Neural progenitor cell (in vitro differentiated cells): Measurements from ENCODE around the gene TSTD1. TPM values are rescaled to one million over a fixed set of nuclear protein-coding genes. Genes with fewer than 3 reads are reported as not detected.

Experiments
- DNase-seq: peaks from one replicate; pipeline ENCODE4 v3.0.0-alpha.2; 2016; ENCODE audit warnings: low spot score
- H2AFZ ChIP-seq: fragments of 200-600 bp; sonication (generic); replicated peaks from 2 replicates; pipeline ENCODE4 v1.6.1; 2016; ENCODE audit warnings: antibody characterized with exemption
- H3F3A ChIP-seq: fragments of 200-600 bp; sonication (generic); 2 replicates; pipeline ENCODE4 v1.6.1; 2016; ENCODE audit warnings: antibody characterized with exemption, low read depth
- H3K27ac ChIP-seq: fragments of 200-600 bp; sonication (generic); 2 replicates; pipeline ENCODE4 v1.5.1; 2016; ENCODE audit warnings: mild to moderate bottlenecking
- H3K27me3 ChIP-seq: fragments of 200-600 bp; sonication (generic); 2 replicates; pipeline ENCODE4 v1.6.1; 2016; ENCODE audit warnings: mild to moderate bottlenecking, moderate library complexity
- H3K36me3 ChIP-seq: fragments of 200-600 bp; sonication (generic); 2 replicates; pipeline ENCODE4 v1.5.1; 2016
- H3K4me1 ChIP-seq: fragments of 200-600 bp; sonication (generic); 2 replicates; pipeline ENCODE4 v1.6.1; 2016; ENCODE audit warnings: mixed run types
- H3K4me2 ChIP-seq: fragments of 200-600 bp; sonication (generic); 2 replicates; pipeline ENCODE4 v1.6.1; 2016
- H3K4me3 ChIP-seq: fragments of 200-600 bp; sonication (generic); 2 replicates; pipeline ENCODE4 v1.5.1; 2016
- H3K79me2 ChIP-seq: fragments of 200-600 bp; sonication (generic); 2 replicates; pipeline ENCODE4 v1.6.1; 2016; ENCODE audit warnings: low read depth
- H3K9ac ChIP-seq: fragments of 200-600 bp; sonication (generic); 2 replicates; pipeline ENCODE4 v1.6.1; 2016
- H3K9me3 ChIP-seq: fragments of 200-600 bp; sonication (generic); 2 replicates; pipeline ENCODE4 v1.5.1; 2016; ENCODE audit warnings: low read depth
- H4K20me1 ChIP-seq: fragments of 200-600 bp; sonication (generic); 2 replicates; pipeline ENCODE4 v1.6.1; 2016; ENCODE audit warnings: low read depth
- H3K27ac Mint-ChIP-seq: 3 replicates; pipeline ENCODE4 v1.8.0; 2021; ENCODE audit warnings: mixed read lengths
- H3K27me3 Mint-ChIP-seq: 2 replicates; pipeline ENCODE4 v1.8.0; 2022; ENCODE audit warnings: low read depth, mild to moderate bottlenecking, inconsistent platforms, moderate library complexity, mixed read lengths; ENCODE audit not compliant: insufficient read depth
- H3K36me3 Mint-ChIP-seq: 3 replicates; pipeline ENCODE4 v1.8.0; 2021; ENCODE audit warnings: mixed read lengths
- H3K4me1 Mint-ChIP-seq: 3 replicates; pipeline ENCODE4 v1.8.0; 2021; ENCODE audit warnings: mixed read lengths
- H3K4me3 Mint-ChIP-seq: 3 replicates; pipeline ENCODE4 v1.8.0; 2021; ENCODE audit warnings: mild to moderate bottlenecking, moderate library complexity, mixed read lengths
- H3K9me3 Mint-ChIP-seq: 3 replicates; pipeline ENCODE4 v1.8.0; 2020; ENCODE audit warnings: mixed read lengths
- CTCF ChIP-seq: fragments of 200-600 bp; sonication (generic); IDR thresholded peaks from 2 replicates; pipeline ENCODE4 v1.5.1; 2017; ENCODE audit warnings: antibody characterized with exemption, mild to moderate bottlenecking
- EZH2 ChIP-seq: fragments of 200-600 bp; sonication (generic); IDR thresholded peaks from 2 replicates; pipeline ENCODE4 v1.6.1; 2017; ENCODE audit warnings: antibody characterized with exemption, mild to moderate bottlenecking, moderate library complexity
- EZH2phosphoT487 ChIP-seq: fragments of 200-600 bp; sonication (generic); IDR thresholded peaks from 2 replicates; pipeline ENCODE4 v1.6.1; 2017; ENCODE audit warnings: antibody characterized with exemption
- total RNA-seq: library from RNA; depleted of rRNA; stranded (reverse); fragments of >200 nt; gene quantifications from 2 replicates; pipeline ENCODE4 v1.2.3, GENCODE V29; 2015; ENCODE audit warnings: low replicate concordance

The TSTD1 gene
- total RNA-seq, 1 donor from 2014 or later = 29.9 TPM

GRCh38 chr1:161079436-161080110, 40.8 kb upstream of the TSTD1 start:
- H3K27me3 ChIP-seq = no peaks in the 10 kb centered on the region
- peaks cover 12% of the 10 kb centered on the region for H3K27me3 Mint-ChIP-seq
- no peak overlapping the region for H3K4me3 ChIP-seq
- no peaks in the 10 kb centered on the region for H3K79me2 ChIP-seq
- no peaks in the 10 kb centered on the region for H3K36me3 Mint-ChIP-seq
- no peaks in the 10 kb centered on the region for H3K9me3 ChIP-seq
- peaks cover 8% of the 10 kb centered on the region for H3K4me1 Mint-ChIP-seq
- H3K27ac ChIP-seq = no peak overlapping the region
- H3K27ac Mint-ChIP-seq = no peak overlapping the region
- H3F3A ChIP-seq = no peaks in the 10 kb centered on the region
- peaks cover 3% of the 10 kb centered on the region for H3K9me3 Mint-ChIP-seq
- TF ChIP-seq CTCF (no peak), EZH2phosphoT487 (no peak), EZH2 (no peak)
- H2AFZ ChIP-seq = no peak overlapping the region
- no peaks in the 10 kb centered on the region for H3K36me3 ChIP-seq
- H3K4me3 Mint-ChIP-seq = no peak overlapping the region
- no peak for DNase-seq
- no peak overlapping the region for H3K9ac ChIP-seq
- H3K4me1 ChIP-seq = no peaks in the 10 kb centered on the region
- H4K20me1 ChIP-seq = no peaks in the 10 kb centered on the region
- H3K4me2 ChIP-seq = no peak overlapping the region

- H3K4me3 Mint-ChIP-seq = no peak overlapping the region
- H3K27me3 Mint-ChIP-seq = peaks cover 9% of the 10 kb centered on the region
- Histone ChIP-seq H3K4me1 (no peaks in the 10 kb centered on the region), H3K9me3 (no peaks in the 10 kb centered on the region), H3K9ac (no peak overlapping the region), H3K27me3 (no peaks in the 10 kb centered on the region), H4K20me1 (no peaks in the 10 kb centered on the region), H3K27ac (no peak overlapping the region), H3K4me2 (no peak overlapping the region), H3K79me2 (no peaks in the 10 kb centered on the region), H3K4me3 (no peak overlapping the region), H2AFZ (no peak overlapping the region), H3F3A (no peaks in the 10 kb centered on the region), H3K36me3 (no peaks in the 10 kb centered on the region)
- H3K9me3 Mint-ChIP-seq = peaks cover 3% of the 10 kb centered on the region
- no peak for DNase-seq
- no peak for TF ChIP-seq EZH2phosphoT487
- no peak for TF ChIP-seq EZH2
- peaks cover 11% of the 10 kb centered on the region for H3K4me1 Mint-ChIP-seq
- no peaks in the 10 kb centered on the region for H3K36me3 Mint-ChIP-seq
- no peak overlapping the region for H3K27ac Mint-ChIP-seq
Observed at GRCh38 chr1:161077426-161077825, 38.7 kb upstream of the TSTD1 start.

- Histone ChIP-seq H3K9ac (no peak overlapping the region), H2AFZ (no peak overlapping the region), H4K20me1 (no peaks in the 10 kb centered on the region), H3K27ac (no peak overlapping the region), H3K9me3 (no peaks in the 10 kb centered on the region), H3K4me3 (no peak overlapping the region), H3K4me2 (no peak overlapping the region), H3F3A (no peaks in the 10 kb centered on the region), H3K36me3 (no peaks in the 10 kb centered on the region), H3K27me3 (no peaks in the 10 kb centered on the region), H3K79me2 (no peaks in the 10 kb centered on the region), H3K4me1 (no peaks in the 10 kb centered on the region)
- TF ChIP-seq CTCF = no peak
- no peak for TF ChIP-seq EZH2
- no peak for TF ChIP-seq EZH2phosphoT487
- DNase-seq = no peak
- Mint-ChIP-seq H3K4me3 (no peak overlapping the region), H3K27ac (no peak overlapping the region), H3K4me1 (peaks cover 17% of the 10 kb centered on the region), H3K9me3 (peaks cover 3% of the 10 kb centered on the region), H3K27me3 (peaks cover 9% of the 10 kb centered on the region), H3K36me3 (no peaks in the 10 kb centered on the region)
Observed at GRCh38 chr1:161076410-161076809, 37.6 kb upstream of the TSTD1 start.

- H4K20me1 ChIP-seq = no peaks in the 10 kb centered on the region
- H3K27me3 ChIP-seq = no peaks in the 10 kb centered on the region
- Mint-ChIP-seq H3K4me3 (no peak overlapping the region), H3K27ac (peak overlapping the region; percentile 43), H3K27me3 (peaks cover 5% of the 10 kb centered on the region), H3K36me3 (no peaks in the 10 kb centered on the region), H3K4me1 (peaks cover 15% of the 10 kb centered on the region), H3K9me3 (peaks cover 3% of the 10 kb centered on the region)
- no peak overlapping the region for H3K4me3 ChIP-seq
- no peak overlapping the region for H3K27ac ChIP-seq
- no peaks in the 10 kb centered on the region for H3K79me2 ChIP-seq
- DNase-seq = no peak
- no peaks in the 10 kb centered on the region for H3K9me3 ChIP-seq
- H3K9ac ChIP-seq = no peak overlapping the region
- no peaks in the 10 kb centered on the region for H3K4me1 ChIP-seq
- H3K4me2 ChIP-seq = no peak overlapping the region
- no peak overlapping the region for H2AFZ ChIP-seq
- no peaks in the 10 kb centered on the region for H3F3A ChIP-seq
- TF ChIP-seq EZH2 (no peak), EZH2phosphoT487 (no peak), CTCF (no peak)
- no peaks in the 10 kb centered on the region for H3K36me3 ChIP-seq
Observed at GRCh38 chr1:161074676-161075368, 36.1 kb upstream of the TSTD1 start.
